Renal pelvis (tissue), 4 donors: ENCODE measurements around the gene MYRIP. TPM values are rescaled to one million over a fixed set of nuclear protein-coding genes. Genes with fewer than 3 reads are reported as not detected.
A peak's percentile ranks its signal among the peaks of the same experiment; 100 is the strongest.

Source experiments
- DNase-seq: peaks from one replicate; pipeline ENCODE4 v3.0.0-alpha.2; 2013
- polyA plus RNA-seq, 3 donors: library from polyadenylated mRNA; unstranded; fragments of 120-200 nt; gene quantifications; one replicate each; pipeline ENCODE4 v1.2.1, GENCODE V29; 2013; ENCODE audit not compliant: insufficient read length in 3 of 3

Gene MYRIP
- polyA plus RNA-seq, 3 donors, result 1.9 to 2.0 (median 2.0) TPM

- no peak for DNase-seq
Observed at GRCh38 chr3:39903253-39903652, 93.8 kb downstream of the MYRIP start.

GRCh38 chr3:39905788-39906187, 96.4 kb downstream of the MYRIP start:
- no peak for DNase-seq

GRCh38 chr3:39907981-39908380, 98.6 kb downstream of the MYRIP start:
- peak; percentile 27 for DNase-seq

- no peak for DNase-seq
Observed at GRCh38 chr3:39910135-39910534, 100.7 kb downstream of the MYRIP start.

- no peak for DNase-seq
Observed at GRCh38 chr3:39910826-39911464, 101.5 kb downstream of the MYRIP start.

- peak; percentile 26 for DNase-seq
Observed at GRCh38 chr3:39911465-39912309, 102.3 kb downstream of the MYRIP start.

- DNase-seq, result no peak
Observed at GRCh38 chr3:39915027-39915426, 105.6 kb downstream of the MYRIP start.

- DNase-seq, result peak; percentile 68
Observed at GRCh38 chr3:39917065-39917773, 107.8 kb downstream of the MYRIP start.

- no peak for DNase-seq
Observed at GRCh38 chr3:39919281-39919680, 109.9 kb downstream of the MYRIP start.

- DNase-seq, result no peak
Observed at GRCh38 chr3:39920271-39920670, 110.9 kb downstream of the MYRIP start.

GRCh38 chr3:39927479-39927878, 118.1 kb downstream of the MYRIP start:
- DNase-seq, result no peak

- no peak for DNase-seq
Observed at GRCh38 chr3:39933986-39934693, 124.7 kb downstream of the MYRIP start.

GRCh38 chr3:39934696-39935095, 125.3 kb downstream of the MYRIP start:
- DNase-seq, result no peak

GRCh38 chr3:39935261-39935660, 125.9 kb downstream of the MYRIP start:
- DNase-seq, result no peak

GRCh38 chr3:39936848-39937247, 127.4 kb downstream of the MYRIP start:
- no peak for DNase-seq

GRCh38 chr3:39937315-39937714, 127.9 kb downstream of the MYRIP start:
- no peak for DNase-seq

GRCh38 chr3:39937874-39938273, 128.5 kb downstream of the MYRIP start:
- DNase-seq, result no peak

- DNase-seq, result no peak
Observed at GRCh38 chr3:39941931-39942330, 132.5 kb downstream of the MYRIP start.

GRCh38 chr3:39960515-39961191, 151.2 kb downstream of the MYRIP start:
- no peak for DNase-seq

GRCh38 chr3:39961230-39961629, 151.8 kb downstream of the MYRIP start:
- no peak for DNase-seq

- DNase-seq, result no peak
Observed at GRCh38 chr3:39962581-39962980, 153.2 kb downstream of the MYRIP start.

GRCh38 chr3:39965461-39965860, 156.1 kb downstream of the MYRIP start:
- DNase-seq, result no peak
